Panc1 (cell line): ENCODE results near the gene NIT2.

Experiments
- CTCF ChIP-seq: fragments of 450-650 bp; IDR thresholded peaks from 2 replicates; pipeline ENCODE4 v1.5.1; 2017; ENCODE audit warnings: mild to moderate bottlenecking
- POLR2AphosphoS5 ChIP-seq: IDR thresholded peaks from 2 replicates; pipeline ENCODE4 v1.6.1; 2012; ENCODE audit warnings: mild to moderate bottlenecking, low read depth, low read length, moderate library complexity
- REST ChIP-seq, 2 experiments: IDR thresholded peaks; 2 replicates each; pipeline ENCODE4 v1.6.1; 2011 to 2012; ENCODE audit warnings: low read depth in 2 of 2, control low read depth in 1 of 2, low read length in 1 of 2, mild to moderate bottlenecking in 1 of 2, moderate library complexity in 1 of 2; ENCODE audit not compliant: insufficient read depth in 1 of 2

- TF ChIP-seq CTCF (no peak), POLR2AphosphoS5 (no peak), REST (IDR thresholded peaks at IDR 0.05; ENCODE audit: insufficient read depth in 1 of 2, low read depth in 2 of 2, low read length in 1 of 2) (no peak)
Observed at GRCh38 chr3:100404250-100404548, 69.6 kb downstream of the NIT2 start.
